Stimulated activated CD8-positive, alpha-beta memory T cell treated with anti-CD3 and anti-CD28 coated beads, Interleukin-7, amount 100 ng/mL, for 48 hours (primary cell): ENCODE data around the gene MAPK8IP2.
"Not testable (repeated sequence)": the region's sequence is repeated elsewhere in the genome, so short reads cannot be mapped to it uniquely, and the experiment has no call there.

ENCODE experiments used
- DNase-seq, 2 donors: peaks; one replicate each; pipeline ENCODE4 v3.0.0-alpha.2; 2020; ENCODE audit warnings: low read depth in 1 of 2; ENCODE audit errors: extremely low read depth in 1 of 2

Gene MAPK8IP2

GRCh38 chr22:50599816-50600455, 657 bp upstream of the MAPK8IP2 start:
- no peak for DNase-seq

- DNase-seq, result no peak
Observed at GRCh38 chr22:50600967-50601668, 525 bp downstream of the MAPK8IP2 start.

GRCh38 chr22:50601669-50602337, 1.2 kb downstream of the MAPK8IP2 start:
- DNase-seq, result no peak

- no peak for DNase-seq
Observed at GRCh38 chr22:50602338-50602700, 1.7 kb downstream of the MAPK8IP2 start.

DNA sequence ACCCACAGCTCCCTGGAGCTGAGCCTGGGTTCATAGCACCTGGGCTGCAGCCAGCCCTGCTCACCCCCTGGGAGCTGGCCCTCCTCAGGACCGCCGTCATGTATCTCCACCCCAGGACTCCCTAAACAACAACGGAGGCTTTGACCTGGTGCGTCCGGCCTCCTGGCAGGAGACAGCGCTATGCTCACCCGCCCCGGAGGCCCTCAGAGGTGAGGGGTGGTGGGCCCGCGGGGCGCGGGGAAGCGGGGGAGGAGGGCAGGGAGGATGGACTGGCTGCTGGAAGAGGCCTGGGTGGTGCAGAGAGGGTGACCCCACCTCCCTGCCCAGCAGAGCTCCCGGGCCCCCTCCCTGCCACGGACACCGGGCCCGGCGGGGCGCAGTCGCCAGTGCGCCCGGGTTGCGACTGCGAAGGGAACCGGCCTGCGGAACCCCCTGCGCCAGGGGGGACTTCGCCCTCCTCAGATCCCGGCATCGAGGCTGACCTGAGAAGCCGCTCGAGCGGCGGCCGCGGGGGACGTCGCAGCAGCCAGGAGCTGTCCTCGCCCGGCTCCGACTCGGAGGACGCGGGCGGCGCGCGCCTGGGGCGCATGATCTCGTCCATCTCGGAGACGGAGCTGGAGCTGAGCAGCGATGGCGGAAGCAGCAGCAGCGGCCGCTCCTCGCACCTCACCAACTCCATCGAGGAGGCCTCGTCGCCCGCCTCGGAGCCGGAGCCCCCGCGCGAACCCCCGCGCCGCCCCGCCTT, 3.1 kb downstream of the MAPK8IP2 start:
- DNase-seq, result no peak

GRCh38 chr22:50604256-50605001, 3.8 kb downstream of the MAPK8IP2 start:
- no peak for DNase-seq

DNA sequence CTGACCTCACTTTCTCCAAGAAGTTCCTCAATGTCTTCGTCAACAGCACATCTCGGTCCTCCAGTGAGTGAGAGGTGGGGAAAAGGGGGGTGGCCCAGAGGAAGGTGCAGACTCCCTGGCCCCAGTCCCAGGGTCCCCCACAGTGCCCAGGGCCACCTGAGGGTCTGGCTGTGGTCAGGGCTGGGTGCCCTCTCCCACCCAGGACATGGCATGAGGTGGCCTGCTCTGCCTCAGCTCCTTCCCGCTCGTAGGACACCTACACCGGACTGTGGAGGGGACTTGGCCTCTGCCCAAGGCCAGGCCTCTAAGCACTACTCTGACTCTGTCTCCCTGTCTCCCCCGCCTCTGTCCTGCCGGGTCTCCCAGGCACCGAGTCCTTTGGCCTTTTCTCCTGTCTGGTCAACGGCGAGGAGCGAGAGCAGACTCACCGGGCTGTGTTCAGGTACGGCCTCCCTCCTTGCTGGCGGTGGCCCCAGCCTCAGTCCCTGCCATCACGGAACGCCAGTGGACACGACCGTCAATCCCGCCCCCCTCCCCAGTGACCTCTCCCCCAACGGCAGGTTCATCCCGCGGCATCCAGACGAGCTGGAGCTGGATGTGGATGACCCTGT, 4.5 kb downstream of the MAPK8IP2 start:
- DNase-seq, result no peak

GRCh38 chr22:50605613-50606074, 5.1 kb downstream of the MAPK8IP2 start:
- DNase-seq, result no peak

DNA sequence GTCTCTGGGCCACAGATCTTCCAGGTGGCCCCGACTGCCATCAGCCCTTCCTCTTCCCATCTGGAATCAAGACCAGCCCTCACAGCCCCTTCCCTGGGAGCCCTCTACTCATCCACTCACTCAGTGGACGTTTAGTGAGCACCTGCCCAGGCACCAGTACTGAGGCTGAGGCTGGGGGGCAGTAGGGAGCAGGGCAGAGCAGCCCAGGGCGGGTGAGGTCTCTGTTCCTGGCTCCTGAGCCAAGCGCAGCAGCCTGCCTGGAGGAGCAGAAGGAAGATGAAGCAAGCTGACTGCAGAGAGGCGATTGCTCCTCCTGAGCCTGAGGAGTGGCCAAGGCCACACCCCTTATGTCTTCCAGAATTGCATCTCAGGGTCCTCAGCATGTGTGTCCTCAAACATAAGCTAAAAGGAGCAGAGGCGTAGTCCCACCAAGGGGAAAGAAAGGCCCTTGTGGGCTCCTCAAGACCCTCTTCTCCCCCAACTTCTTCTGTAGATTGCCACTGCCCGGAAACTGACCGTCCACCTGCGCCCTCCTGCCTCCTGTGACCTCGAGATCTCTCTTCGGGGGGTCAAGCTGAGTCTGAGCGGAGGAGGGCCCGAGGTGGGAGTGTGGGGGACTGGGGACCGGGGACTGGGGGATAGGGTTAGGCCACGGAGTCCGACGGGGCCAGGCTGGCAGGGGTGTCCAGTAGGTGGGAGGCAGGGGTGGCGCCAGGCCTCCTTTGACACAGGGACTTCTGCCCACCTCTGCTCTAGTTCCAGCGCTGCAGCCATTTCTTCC, 5.8 kb downstream of the MAPK8IP2 start:
- no peak for DNase-seq

- no peak for DNase-seq
Observed at GRCh38 chr22:50606946-50607658, 6.5 kb downstream of the MAPK8IP2 start.

- no peak for DNase-seq
Observed at GRCh38 chr22:50607659-50608020, 7.0 kb downstream of the MAPK8IP2 start.

- not testable (repeated sequence) for DNase-seq
Observed at GRCh38 chr22:50608058-50608840, 7.7 kb downstream of the MAPK8IP2 start.

- no peak for DNase-seq
Observed at GRCh38 chr22:50608996-50609395, 8.4 kb downstream of the MAPK8IP2 start.

DNA sequence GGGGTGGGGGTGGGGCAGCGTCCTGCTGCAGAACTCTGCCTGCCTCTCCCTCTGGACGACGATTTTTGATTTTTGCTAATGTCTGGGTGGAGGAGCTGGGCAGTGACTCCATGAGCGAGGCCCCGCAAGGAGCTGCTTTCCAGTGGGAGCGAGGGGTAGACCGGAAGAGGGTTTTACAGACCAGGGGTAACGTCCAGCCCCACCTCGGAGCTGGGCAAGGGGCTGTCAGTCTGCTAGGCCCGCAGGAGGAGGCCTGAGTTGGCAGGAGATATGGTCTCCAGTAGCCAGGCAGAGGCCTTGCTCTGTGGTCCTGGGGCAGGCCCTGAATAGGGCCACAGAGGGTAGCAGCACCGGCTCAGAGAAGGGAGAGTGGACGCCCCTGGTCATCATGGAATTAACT, 9.0 kb downstream of the MAPK8IP2 start:
- no peak for DNase-seq

GRCh38 chr22:50610041-50610451, 9.5 kb downstream of the MAPK8IP2 start:
- no peak for DNase-seq

DNA sequence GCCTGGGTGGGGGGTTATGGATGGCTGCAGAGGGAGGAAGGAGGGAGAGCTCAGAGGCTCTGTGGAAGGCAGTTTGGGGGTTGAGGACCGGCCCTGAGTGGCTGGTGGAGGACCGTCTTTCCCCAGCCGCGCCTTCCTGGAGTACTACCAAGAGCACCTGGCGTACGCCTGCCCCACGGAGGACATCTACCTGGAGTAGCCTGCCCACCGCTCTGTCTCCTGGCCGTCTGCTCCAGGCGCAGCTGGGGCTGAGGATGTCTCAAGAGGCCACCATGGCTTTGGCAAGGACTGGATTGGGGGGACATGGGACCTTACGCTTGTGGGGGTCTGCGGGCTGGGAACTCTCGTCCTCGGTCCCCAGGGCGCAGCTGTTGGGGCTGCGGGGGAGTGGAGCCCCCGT, 10.0 kb downstream of the MAPK8IP2 start:
- no peak for DNase-seq

GRCh38 chr22:50611341-50612060, 10.9 kb downstream of the MAPK8IP2 start:
- no peak for DNase-seq

- no peak for DNase-seq
Observed at GRCh38 chr22:50612168-50612527, 11.6 kb downstream of the MAPK8IP2 start.
